GM19452 (cell line): ENCODE results near the gene ATF5.

Experiments
- ATAC-seq: cut with Tn5 transposase; IDR thresholded peaks from one replicate; pipeline ENCODE4 v1.9.1; 2021; ENCODE audit not compliant: unreplicated experiment

The ATF5 gene

GRCh38 chr19:49972841-49973240, 43.8 kb downstream of the ATF5 start:
- no peak for ATAC-seq

- no peak for ATAC-seq
These were observed 45.0 kb downstream of the ATF5 start for GRCh38 chr19:49973987-49974386.

GRCh38 chr19:49975051-49975450, 46.0 kb downstream of the ATF5 start:
- no peak for ATAC-seq

GRCh38 chr19:49976496-49976895, 47.5 kb downstream of the ATF5 start:
- ATAC-seq: no peak

- ATAC-seq: no peak
These were observed 48.1 kb downstream of the ATF5 start for GRCh38 chr19:49977076-49977475.

- no peak for ATAC-seq
These were observed 48.9 kb downstream of the ATF5 start for GRCh38 chr19:49977881-49978280.

- no peak for ATAC-seq
These were observed 49.3 kb downstream of the ATF5 start for GRCh38 chr19:49978324-49978723.

GRCh38 chr19:49981603-49982593, 52.9 kb downstream of the ATF5 start:
- ATAC-seq: no peak
